Endothelial cell of umbilical vein (primary cell): ENCODE results near the gene ZNF597. TPM values are rescaled to one million over a fixed set of nuclear protein-coding genes. Genes with fewer than 3 reads are reported as not detected.

Experiments
- BruUV-seq: library from RNA; stranded (reverse); fragments of 400-500 nt; replicated peaks from 2 replicates; lab custom pipeline; 2021; lab: Mats Ljungman, UMichigan
- CTCF ChIA-PET: fragments of 300-600, 350-600 bp; sonication (Branson Sonifier 250); formaldehyde crosslinking; loops from one replicate; lab custom pipeline; 2021; ENCODE audit warnings: antibody characterized with exemption, inconsistent platforms; lab: Charles Lee
- POLR2A ChIA-PET: fragments of 300-600, 350-600 bp; sonication (Branson Sonifier 250); formaldehyde crosslinking; loops from one replicate; lab custom pipeline; 2021; ENCODE audit warnings: antibody characterized with exemption, inconsistent platforms; lab: Charles Lee
- DNase-seq: peaks from one replicate; pipeline ENCODE4 v3.0.0-alpha.2; 2011; ENCODE audit warnings: low read depth, low spot score
- FAIRE-seq: peaks from 2 replicates; lab custom pipeline; 2011; peaks lifted over from hg19 to GRCh38; lab: Jason Lieb, UNC
- H2AFZ ChIP-seq: 2 replicates; pipeline ENCODE4 v1.6.0; 2012; ENCODE audit warnings: low read depth, low read length, control low read depth, inconsistent platforms
- H3K27ac ChIP-seq: 2 replicates; pipeline ENCODE4 v1.5.1; 2011; ENCODE audit warnings: low read depth, mild to moderate bottlenecking, control low read depth, low read length, moderate library complexity; ENCODE audit not compliant: insufficient read depth
- H3K27me3 ChIP-seq, 2 experiments: 2 replicates each; pipeline versions ENCODE4 v1.6.0 to v1.6.1; 2011; ENCODE audit warnings: low read length in 2 of 2, mixed read lengths in 1 of 2; ENCODE audit not compliant: control insufficient read depth in 2 of 2, insufficient read depth in 2 of 2
- H3K36me3 ChIP-seq, 2 experiments: 2 replicates in 1 of 2; 3 replicates in 1 of 2; pipeline ENCODE4 v1.5.1; 2011; ENCODE audit warnings: low read length in 2 of 2, mild to moderate bottlenecking in 1 of 2, moderate library complexity in 1 of 2; ENCODE audit not compliant: control insufficient read depth in 2 of 2, insufficient read depth in 2 of 2; ENCODE audit errors: extremely low read depth in 1 of 2
- H3K4me1 ChIP-seq: 3 replicates; pipeline ENCODE4 v1.5.1; 2011; ENCODE audit warnings: mild to moderate bottlenecking, low read length; ENCODE audit not compliant: control insufficient read depth, insufficient read depth; ENCODE audit errors: extremely low read depth
- H3K4me2 ChIP-seq: 2 replicates; pipeline ENCODE4 v1.6.1; 2011; ENCODE audit warnings: low read length, control low read depth, mixed read lengths; ENCODE audit not compliant: insufficient read depth
- H3K4me3 ChIP-seq, 3 experiments: fragments of 200-600 bp in 1 of 3; sonication (generic), shearing (Covaris generic) in 1 of 3; replicated peaks in 1 of 3; 2 replicates each; pipeline ENCODE4 v1.5.1; 2011 to 2016; ENCODE audit warnings: control low read depth in 3 of 3, low read length in 3 of 3, mild to moderate bottlenecking in 2 of 3, inconsistent platforms in 1 of 3, low read depth in 1 of 3, moderate library complexity in 1 of 3; ENCODE audit not compliant: insufficient read depth in 1 of 3
- H3K79me2 ChIP-seq: 2 replicates; pipeline ENCODE4 v1.6.0; 2012; ENCODE audit warnings: low read length, inconsistent platforms; ENCODE audit not compliant: control insufficient read depth, insufficient read depth
- H3K9ac ChIP-seq: replicated peaks from 2 replicates; pipeline ENCODE3; 2011; ENCODE audit warnings: low read length, control low read depth; ENCODE audit not compliant: insufficient read depth; ENCODE audit errors: extremely low read depth
- H3K9me1 ChIP-seq: replicated peaks from 3 replicates; pipeline ENCODE4 v1.6.0; 2011; ENCODE audit warnings: mild to moderate bottlenecking, low read length; ENCODE audit not compliant: control insufficient read depth, insufficient read depth; ENCODE audit errors: extremely low read depth
- H3K9me3 ChIP-seq: replicated peaks from 2 replicates; pipeline ENCODE4 v1.5.1; 2012; ENCODE audit warnings: low read length, inconsistent platforms; ENCODE audit not compliant: control insufficient read depth, insufficient read depth
- H4K20me1 ChIP-seq: replicated peaks from 2 replicates; pipeline ENCODE3; 2011; ENCODE audit warnings: mild to moderate bottlenecking, low read length; ENCODE audit not compliant: control insufficient read depth, insufficient read depth; ENCODE audit errors: extremely low read depth
- EZH2 ChIP-seq: IDR thresholded peaks from 2 replicates; pipeline ENCODE4 v1.6.1; 2012; ENCODE audit warnings: borderline replicate concordance, low read depth, mild to moderate bottlenecking, moderate library complexity, low read length, inconsistent platforms; ENCODE audit not compliant: severe bottlenecking
- FOS ChIP-seq: IDR thresholded peaks from 2 replicates; pipeline ENCODE4 v1.6.1; 2011; ENCODE audit warnings: mild to moderate bottlenecking, low read length, moderate library complexity, borderline replicate concordance; ENCODE audit not compliant: insufficient read depth
- GATA2 ChIP-seq: IDR thresholded peaks from 2 replicates; pipeline ENCODE4 v1.7.0; 2011; ENCODE audit warnings: low read depth, mild to moderate bottlenecking, moderate library complexity, mixed read lengths, low read length; ENCODE audit not compliant: insufficient read length, insufficient read depth
- JUN ChIP-seq: IDR thresholded peaks from 2 replicates; pipeline ENCODE4 v1.6.1; 2011; ENCODE audit warnings: borderline replicate concordance, low read depth; ENCODE audit not compliant: insufficient read length, insufficient read depth
- MYC ChIP-seq: IDR thresholded peaks from one replicate; pipeline ENCODE4 v1.6.1; 2011; ENCODE audit warnings: mild to moderate bottlenecking, low read depth, low read length
- POLR2A ChIP-seq: IDR thresholded peaks from 2 replicates; pipeline ENCODE4 v1.6.1; 2012; ENCODE audit warnings: low read depth, mild to moderate bottlenecking, control low read depth, low read length
- POLR2AphosphoS5 ChIP-seq: IDR thresholded peaks from 2 replicates; pipeline ENCODE4 v1.6.1; 2012; ENCODE audit warnings: low read depth, mild to moderate bottlenecking, control low read depth, low read length, moderate library complexity; ENCODE audit not compliant: insufficient read depth
- dilution Hi-C: fragments of 300-500 bp; cut with MboI; formaldehyde crosslinking; loops from one replicate; pipeline ENCODE4 v1.15.0; 2019; ENCODE audit warnings: low sequenced_read_pairs; ENCODE audit not compliant: extremely low pct_ligation_motif_present
- intact Hi-C: fragments of 100-400 bp; cut with micrococcal nuclease; formaldehyde crosslinking; loops from one replicate; pipeline ENCODE4 v1.10.0; 2022
- polyA plus RNA-seq, 4 experiments: library from polyadenylated mRNA; depleted of rRNA in 3 of 4; stranded (reverse) in 3 of 4; unstranded in 1 of 4; fragments of >200 nt; gene quantifications; 2 replicates each; pipeline versions ENCODE4 v1.2.1 to v1.2.3, GENCODE V29; 2011 to 2012; ENCODE audit warnings: missing spikeins in 1 of 4
- total RNA-seq: library from RNA; stranded (reverse); gene quantifications from 2 replicates; pipeline ENCODE4 v1.2.3, GENCODE V29; 2021
- TF ChIP-seq, protein P1 (sequence below): IDR thresholded peaks from 2 replicates; pipeline ENCODE4 v1.6.1; 2011; ENCODE audit not compliant: insufficient read depth, insufficient read length
- TF ChIP-seq, protein P2 (sequence below), 2 donors: IDR thresholded peaks; 1 replicate in 1 of 2; 2 replicates in 1 of 2; pipeline ENCODE4 v1.5.1; 2011; ENCODE audit warnings: low read length in 2 of 2, mild to moderate bottlenecking in 2 of 2, moderate library complexity in 2 of 2, control low read depth in 1 of 2, inconsistent platforms in 1 of 2, low read depth in 1 of 2; ENCODE audit not compliant: insufficient read depth in 1 of 2; ENCODE audit errors: extremely low read depth in 1 of 2

ZNF597 gene
- total and polyA plus RNA-seq, 2 donors (not counting 3 experiments of a cell fraction or from before 2014, with no cell fraction given) = 0.75 to 1.4 TPM

DNA sequence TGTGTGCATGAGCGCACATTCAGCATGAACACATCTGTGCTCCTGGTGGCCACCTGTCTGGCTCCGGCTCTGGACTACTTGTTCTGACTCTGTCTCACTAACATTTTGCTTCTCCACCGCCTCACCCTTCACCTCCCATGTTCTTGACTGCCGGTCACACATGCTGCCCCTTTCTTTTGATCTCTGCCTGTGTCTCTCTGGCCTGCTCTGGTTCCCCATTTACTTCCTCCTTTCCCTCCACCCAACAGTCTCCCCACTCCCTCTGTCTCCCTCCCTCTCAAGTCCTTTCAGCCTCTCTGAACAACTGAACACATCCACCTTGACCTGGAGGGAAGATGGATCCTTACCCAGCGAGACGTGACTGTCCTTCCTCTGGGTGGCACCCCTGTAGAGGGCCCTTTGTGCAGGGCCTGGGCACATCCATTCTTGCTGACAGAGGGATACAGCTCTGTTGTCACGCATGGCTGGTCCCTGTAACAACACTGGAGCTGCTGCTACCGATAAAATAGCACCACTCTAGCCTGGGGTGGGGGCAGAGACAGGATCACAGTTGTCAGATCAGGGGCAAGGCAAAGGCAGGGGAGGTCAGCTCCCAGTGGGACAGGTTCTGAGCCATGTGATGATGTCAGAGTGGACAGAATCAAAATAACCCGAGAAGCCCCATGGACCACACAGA is 53.5 kb downstream of the ZNF597 start:
- H3K4me2 ChIP-seq = no peak overlapping the region
- no peak for FAIRE-seq
- TF ChIP-seq POLR2A (no peak), POLR2AphosphoS5 (no peak), FOS (no peak), MYC (no peak), JUN (no peak), GATA2 (no peak), EZH2 (no peak)
- TF ChIP-seq, protein P1, sequence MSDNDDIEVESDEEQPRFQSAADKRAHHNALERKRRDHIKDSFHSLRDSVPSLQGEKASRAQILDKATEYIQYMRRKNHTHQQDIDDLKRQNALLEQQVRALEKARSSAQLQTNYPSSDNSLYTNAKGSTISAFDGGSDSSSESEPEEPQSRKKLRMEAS = no peak
- TF ChIP-seq, protein P2, sequence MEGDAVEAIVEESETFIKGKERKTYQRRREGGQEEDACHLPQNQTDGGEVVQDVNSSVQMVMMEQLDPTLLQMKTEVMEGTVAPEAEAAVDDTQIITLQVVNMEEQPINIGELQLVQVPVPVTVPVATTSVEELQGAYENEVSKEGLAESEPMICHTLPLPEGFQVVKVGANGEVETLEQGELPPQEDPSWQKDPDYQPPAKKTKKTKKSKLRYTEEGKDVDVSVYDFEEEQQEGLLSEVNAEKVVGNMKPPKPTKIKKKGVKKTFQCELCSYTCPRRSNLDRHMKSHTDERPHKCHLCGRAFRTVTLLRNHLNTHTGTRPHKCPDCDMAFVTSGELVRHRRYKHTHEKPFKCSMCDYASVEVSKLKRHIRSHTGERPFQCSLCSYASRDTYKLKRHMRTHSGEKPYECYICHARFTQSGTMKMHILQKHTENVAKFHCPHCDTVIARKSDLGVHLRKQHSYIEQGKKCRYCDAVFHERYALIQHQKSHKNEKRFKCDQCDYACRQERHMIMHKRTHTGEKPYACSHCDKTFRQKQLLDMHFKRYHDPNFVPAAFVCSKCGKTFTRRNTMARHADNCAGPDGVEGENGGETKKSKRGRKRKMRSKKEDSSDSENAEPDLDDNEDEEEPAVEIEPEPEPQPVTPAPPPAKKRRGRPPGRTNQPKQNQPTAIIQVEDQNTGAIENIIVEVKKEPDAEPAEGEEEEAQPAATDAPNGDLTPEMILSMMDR (IDR thresholded peaks at IDR 0.05; ENCODE audit: extremely low read depth in 1 of 2, insufficient read depth in 1 of 2, low read depth in 1 of 2, low read length in 2 of 2) = no peak
- H3K4me1 ChIP-seq = no peaks in the 10 kb centered on the region
- H3K9me1 ChIP-seq = no peaks in the 10 kb centered on the region
- H4K20me1 ChIP-seq = no peaks in the 10 kb centered on the region
- ChIA-PET CTCF (no interaction called here), POLR2A (no interaction called here)
- dilution Hi-C loops (no loop called here), intact Hi-C loops (no loop called here)
- no peaks in the 10 kb centered on the region for H3K9me3 ChIP-seq
- no peak overlapping the region for H3K4me3 ChIP-seq
- H3K9ac ChIP-seq = no peak overlapping the region
- DNase-seq = no peak
- no peak overlapping the region for H2AFZ ChIP-seq
- no peak overlapping the region for H3K27ac ChIP-seq
- peaks cover 2 to 18% of the 10 kb centered on the region in 2 experiments for H3K36me3 ChIP-seq
- H3K27me3 ChIP-seq = no peaks in the 10 kb centered on the region
- H3K79me2 ChIP-seq = peaks cover 2% of the 10 kb centered on the region
- BruUV-seq = no TSS peak
